NCI-H1694 (cell line): ENCODE data around the gene ACVR1.
"Not testable (repeated sequence)": the region's sequence is repeated elsewhere in the genome, so short reads cannot be mapped to it uniquely, and the experiment has no call there.

Experiments used
- DNase-seq: peaks from one replicate; lab custom pipeline; 2025; lab: John Stamatoyannopoulos, UW

Gene ACVR1

DNA sequence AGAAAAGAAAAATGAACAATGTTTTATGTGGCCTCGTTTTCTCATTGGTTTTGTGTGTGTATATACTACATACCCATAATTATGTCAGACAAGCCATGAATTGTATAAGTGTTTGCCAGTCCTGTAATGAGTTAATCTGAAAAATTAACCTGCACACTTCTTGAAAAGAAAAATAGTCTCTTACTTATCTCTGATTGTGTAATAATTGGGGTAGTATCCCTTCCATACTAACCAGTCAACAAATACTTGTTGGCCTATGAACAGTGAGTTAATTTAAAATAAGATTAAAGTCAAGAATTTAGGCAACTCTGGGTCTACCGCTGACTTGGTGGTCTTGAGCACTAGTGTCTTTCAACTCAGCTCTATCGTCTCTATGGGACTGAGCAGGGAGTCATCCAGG lies 48.8 kb downstream of the ACVR1 start:
- DNase-seq: no peak

DNA sequence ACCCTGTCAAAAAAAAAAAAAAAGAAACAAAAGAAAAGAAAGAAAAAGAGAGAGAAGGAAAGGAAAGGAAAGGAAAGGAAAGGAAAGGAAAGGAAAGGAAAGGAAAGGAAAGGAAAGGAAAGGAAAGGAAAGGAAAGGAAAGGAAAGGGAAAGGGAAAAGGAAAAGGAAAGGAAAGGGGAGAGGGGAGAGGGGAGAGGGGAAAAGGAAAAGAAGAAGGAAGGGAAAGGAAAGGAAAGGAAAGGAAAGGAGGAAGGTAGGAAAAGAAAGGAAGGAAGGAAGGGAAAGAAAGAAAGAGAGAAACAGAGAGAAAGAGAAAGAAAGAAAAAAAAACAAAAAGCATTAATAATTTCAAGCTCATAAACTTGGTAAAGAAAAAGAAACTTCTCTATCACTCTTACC lies 49.5 kb downstream of the ACVR1 start:
- not testable (repeated sequence) for DNase-seq

DNA sequence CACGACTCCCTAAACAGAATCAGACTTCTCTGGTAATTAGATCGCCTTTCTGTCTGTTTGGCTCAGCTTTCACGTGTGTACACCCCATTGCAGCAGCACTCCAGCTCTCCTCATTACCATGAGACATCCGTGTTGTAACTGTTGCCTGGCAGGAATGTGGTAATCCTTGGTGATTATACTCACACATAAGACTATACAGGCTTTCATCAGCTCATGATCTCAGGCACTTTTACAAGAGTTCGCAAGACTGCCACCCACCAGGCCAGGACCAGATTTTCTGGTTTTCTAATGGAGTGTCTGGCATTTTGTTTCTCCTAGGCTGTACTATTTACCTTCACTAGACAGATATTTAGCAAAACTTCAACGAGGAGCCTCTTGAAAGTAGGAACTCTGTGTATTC lies 50.2 kb downstream of the ACVR1 start:
- no peak for DNase-seq

DNA sequence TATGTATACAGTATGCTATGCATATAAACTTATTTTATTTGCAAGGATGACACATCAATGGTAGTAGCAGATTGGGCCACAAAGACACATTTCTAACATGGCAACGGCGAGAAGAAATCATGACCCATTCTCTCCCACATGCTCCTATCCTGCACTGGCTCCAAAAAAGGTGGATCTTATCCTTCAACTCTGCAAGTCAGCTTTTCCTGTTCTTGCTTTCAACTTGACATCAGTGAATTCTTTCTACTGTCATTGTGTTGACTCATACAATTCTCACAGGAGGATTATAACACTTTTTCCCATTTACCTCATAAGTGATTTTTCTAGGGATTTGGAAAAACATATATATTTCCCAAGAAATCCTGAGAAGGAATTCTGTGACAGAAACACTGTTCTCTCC lies 53.1 kb downstream of the ACVR1 start:
- no peak for DNase-seq

GRCh38 chr2:157822533-157822932 lies 53.6 kb downstream of the ACVR1 start:
- DNase-seq: no peak

DNA sequence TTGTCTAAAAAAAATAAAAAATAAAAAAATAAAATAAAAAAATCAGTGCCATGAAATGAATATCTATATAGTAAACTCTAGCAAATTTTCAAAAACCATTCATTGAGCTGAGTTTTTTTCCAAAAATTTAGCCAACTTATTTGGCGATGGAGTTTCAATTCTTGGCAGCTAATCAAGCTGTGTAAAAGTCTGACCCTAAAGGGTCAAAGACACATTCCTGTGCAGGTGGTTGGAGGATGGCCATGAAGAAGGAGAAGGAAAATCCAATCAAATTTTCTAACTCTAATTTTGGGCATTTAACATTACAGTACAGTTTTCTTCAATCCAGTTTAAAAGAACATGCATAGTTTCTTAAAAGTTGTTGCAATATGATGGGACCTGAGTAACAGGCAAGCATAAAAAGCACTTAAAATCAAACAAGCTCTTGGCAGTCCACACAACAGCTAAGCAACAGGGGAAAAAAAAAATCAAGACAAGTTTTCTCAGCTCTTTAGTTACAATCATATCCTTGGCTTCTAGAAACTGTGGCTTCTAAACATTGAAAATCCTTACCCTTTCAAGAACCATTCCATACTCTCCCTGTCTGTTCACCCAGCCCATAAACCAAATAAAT lies 54.5 kb downstream of the ACVR1 start:
- DNase-seq: no peak

- no peak for DNase-seq
Observed at GRCh38 chr2:157820193-157820592, 55.9 kb downstream of the ACVR1 start.

GRCh38 chr2:157819761-157820160 lies 56.4 kb downstream of the ACVR1 start:
- no peak for DNase-seq

DNA sequence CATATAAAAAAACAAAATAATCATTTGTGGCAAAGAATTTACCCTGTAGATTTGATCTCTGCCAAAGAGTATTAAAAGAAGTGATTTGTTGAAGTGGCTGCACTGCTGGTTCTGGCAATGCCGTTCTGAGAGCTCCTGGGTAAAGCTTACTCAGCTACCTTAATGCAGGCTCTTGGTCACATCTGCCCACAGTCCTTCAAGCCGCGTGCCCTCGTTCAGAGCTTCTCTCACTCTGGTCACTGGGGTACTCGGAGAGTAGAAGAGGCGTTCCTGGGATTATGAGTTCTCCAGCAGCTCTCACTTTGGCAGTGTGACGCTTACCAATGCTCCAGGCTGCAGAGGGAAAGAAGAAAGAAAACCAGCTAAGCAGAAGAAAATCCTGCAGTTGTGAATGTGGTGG lies 57.9 kb downstream of the ACVR1 start:
- DNase-seq: no peak

GRCh38 chr2:157815421-157815820 lies 60.7 kb downstream of the ACVR1 start:
- DNase-seq: no peak

DNA sequence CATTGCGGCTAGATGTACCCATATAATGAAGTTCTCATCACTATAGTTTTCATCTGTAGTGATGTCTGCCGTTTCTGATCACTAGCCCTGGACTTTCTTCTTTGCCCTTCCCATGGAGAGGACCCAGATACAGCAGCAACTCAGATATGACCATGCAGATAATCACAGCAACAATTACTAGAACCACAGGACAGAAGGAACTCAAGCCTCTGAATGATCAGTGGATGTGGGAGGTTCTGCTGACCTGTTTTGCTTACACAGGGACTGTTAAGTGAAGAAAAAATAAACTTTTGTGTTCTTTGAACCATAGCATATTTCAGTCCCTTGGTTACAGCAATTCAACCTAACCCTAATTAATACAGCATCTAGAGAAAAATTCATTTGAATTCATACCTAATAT lies 62.7 kb downstream of the ACVR1 start:
- no peak for DNase-seq

- DNase-seq: no peak
Observed at GRCh38 chr2:157810037-157810436, 66.1 kb downstream of the ACVR1 start.

DNA sequence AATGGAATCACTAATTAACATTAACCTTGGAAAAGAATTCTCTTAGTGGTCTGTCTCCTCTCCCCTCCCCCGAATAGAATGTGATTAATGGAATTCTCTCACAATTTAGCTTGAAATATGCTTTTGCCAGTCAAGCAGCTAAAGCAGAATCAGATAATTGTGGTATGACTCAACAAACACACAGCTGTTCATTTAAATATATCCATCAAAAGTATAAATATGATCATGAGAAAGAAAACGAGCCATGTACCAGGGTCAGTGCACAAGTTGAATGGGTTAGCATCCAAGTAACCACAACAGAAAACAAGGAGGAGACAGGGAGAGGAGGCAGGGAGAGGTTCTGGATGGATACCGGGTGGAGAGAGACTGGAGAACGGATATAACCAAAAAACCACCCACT lies 66.9 kb downstream of the ACVR1 start:
- DNase-seq: no peak

DNA sequence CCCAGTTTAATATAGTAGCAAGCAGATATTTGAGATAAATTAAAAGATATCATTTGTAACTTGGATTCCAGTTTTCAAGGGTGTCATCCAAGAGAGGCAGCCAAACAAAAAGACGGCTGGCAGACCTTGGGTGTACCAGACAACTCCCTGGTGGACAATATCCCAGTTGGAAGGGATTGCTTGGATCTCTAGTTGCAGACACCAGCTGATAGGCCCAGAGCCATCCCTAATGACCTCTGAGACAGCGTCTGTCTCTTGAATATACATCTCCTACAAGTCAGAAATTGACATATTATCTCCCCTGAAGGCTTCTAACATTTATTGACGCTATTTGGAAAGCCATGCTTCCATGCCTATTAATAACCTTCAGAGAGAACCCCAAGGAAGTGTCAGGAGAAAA lies 67.7 kb downstream of the ACVR1 start:
- DNase-seq: no peak

- no peak for DNase-seq
Observed at GRCh38 chr2:157806426-157807077, 69.6 kb downstream of the ACVR1 start.

DNA sequence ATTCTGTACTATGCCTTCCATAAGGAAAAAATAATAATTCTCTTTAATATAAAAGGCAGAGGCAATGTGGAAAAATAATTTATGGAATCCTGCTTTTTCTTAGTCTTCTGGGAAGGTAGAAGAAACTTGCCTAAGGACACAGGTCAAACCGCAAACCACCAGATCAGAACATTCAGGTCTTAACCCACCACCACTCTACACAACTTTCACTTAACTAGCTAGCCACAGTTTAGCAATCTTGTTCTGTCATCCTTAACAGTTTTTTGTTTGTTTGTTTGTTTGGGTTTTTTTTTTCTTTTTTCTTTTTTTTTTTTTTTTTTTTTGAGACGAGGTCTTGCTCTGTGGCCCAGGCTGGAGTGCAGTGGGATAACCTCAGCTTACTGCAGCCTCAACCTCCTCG lies 70.6 kb downstream of the ACVR1 start:
- no peak for DNase-seq

DNA sequence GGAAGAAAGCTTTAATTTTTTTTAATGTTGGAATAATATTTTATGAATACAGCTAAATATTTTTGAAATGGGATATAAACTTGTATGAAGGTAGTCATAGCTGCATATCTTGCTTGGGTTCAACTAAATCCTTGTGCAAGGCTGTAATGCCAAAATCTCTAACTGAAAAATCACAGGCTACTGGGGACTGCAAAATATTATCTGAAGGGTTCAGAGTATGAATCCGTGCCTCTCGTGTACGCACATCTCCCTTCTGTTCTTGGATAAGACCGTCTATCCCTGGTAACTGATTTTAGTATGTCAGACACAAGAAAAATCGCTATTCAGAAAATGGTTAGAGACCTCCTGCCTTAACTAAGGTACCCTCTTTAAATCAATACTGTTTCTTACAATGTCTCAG lies 71.8 kb downstream of the ACVR1 start:
- no peak for DNase-seq

DNA sequence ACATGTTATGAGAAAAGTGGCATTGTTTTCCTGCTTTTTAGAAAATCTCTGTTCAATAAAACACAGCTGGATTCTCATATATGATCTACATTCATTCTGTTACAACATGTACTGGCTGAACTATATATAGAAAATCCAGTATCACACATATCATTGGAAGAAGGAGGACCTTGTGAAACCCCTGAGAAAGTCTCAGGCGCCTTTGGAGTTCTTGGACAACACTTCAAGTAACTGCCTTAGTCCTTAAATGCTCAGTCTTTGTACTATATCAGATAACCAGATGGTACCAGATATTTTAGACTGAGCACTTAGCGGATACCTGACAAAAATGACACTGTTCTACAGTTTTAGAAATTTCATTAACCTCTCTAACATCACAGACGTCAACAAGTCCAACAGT lies 72.2 kb downstream of the ACVR1 start:
- no peak for DNase-seq

DNA sequence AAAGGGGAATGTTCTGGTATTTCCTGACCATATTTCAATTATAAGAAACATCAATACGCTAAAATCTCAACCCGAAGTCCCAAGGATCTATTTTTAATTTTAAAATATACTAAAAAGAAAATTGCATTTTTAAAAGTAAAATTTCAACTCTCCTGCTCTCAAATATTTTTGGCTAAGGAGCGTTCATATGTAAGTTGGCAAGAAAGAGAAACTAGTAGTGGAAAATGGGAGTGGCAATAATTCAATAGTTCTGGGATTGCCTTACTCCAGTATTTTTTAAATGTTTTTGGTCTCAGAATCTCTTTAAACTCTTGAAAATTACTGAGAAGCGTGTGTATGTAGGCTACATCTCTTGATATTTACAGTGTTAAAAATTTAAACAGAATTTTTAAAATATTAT lies 72.7 kb downstream of the ACVR1 start:
- no peak for DNase-seq

DNA sequence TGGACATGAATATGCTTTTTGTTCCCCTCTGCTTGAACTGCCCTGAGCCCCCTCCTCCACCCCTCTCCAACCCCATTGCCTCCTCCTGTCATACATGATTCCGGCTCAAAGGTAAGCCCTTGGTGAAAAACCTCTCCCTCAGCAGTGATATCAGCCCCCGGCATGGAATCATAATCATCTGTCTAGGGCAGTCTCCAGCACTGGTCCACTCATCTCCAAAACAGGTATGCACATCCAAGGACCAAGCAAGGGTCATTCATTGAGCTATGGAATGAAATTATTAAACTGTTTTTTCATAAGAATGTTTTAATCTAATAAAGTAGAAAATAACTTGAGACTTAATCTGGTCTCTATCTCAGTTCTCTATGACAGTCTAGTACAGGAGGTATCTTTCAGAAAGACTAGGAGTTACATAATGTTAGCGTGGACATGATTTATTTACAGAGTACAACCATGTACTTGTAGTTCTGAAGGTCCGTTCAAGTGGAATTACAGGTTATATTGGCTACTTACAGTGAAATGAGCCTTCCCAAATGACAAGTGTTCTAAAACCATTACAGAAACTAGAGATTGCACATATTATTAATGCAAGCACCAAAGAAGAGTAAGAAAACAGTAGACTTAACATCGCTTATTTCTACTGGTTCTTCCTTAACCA lies 75.2 kb downstream of the ACVR1 start:
- DNase-seq: no peak

DNA sequence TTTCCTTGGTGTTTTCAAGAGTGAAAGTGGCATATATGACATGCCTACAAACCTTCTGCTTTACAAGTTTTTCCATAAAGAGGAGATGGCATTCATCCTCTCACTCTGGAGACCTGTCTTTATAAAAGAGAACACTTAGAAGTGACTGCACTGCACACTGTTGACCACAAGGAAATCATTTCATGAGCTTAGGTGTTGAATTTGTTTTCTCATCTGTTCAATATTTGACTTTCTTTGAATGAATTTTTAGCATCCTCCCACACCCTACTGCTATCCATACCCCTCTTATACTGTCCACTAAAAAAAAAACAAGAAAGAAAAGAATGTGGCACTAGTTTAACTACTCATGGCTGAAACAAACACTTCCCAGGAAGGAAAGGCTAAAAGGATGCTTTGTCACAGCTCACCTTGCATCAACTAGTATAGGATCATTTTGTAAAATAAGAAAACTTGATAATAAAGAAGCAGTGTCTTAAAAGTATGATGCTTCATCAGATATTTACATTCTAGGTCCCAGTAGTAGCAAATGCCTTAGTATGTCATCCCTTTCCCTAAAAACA lies 83.0 kb downstream of the ACVR1 start:
- no peak for DNase-seq

GRCh38 chr2:157792335-157793052 lies 83.6 kb downstream of the ACVR1 start:
- DNase-seq: no peak

- no peak for DNase-seq
Observed at GRCh38 chr2:157790780-157791179, 85.3 kb downstream of the ACVR1 start.
